Measurements from ENCODE around the gene ZNF554. TPM values are rescaled to one million over a fixed set of nuclear protein-coding genes. Genes with fewer than 3 reads are reported as not detected.
A peak's percentile ranks its signal among the peaks of the same experiment; 100 is the strongest.

Gene ZNF554
- total RNA-seq, 2 donors from 2014 or later, result 3.6 to 4.4 TPM

DNA sequence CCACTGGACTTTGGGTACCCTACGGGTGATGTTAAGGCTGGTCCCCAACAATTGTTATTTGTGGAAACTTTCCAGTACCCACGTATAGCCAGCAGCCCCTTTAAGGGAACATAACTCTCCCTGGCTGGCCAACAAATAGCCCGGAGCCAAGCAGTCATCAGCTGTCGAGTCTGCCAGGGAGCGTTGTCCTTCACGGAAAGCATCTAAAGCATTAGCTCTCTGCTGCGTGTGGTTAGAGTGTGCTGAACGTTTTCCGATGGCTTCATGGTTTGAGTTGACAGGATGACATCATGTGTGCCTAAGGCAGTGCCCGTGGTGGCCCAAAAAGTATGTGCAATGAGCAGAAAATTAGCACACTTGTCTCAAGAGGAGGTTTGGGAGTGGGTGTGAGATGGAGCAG is 44.1 kb downstream of the ZNF554 start:
- ATAC-seq, result no peak
- TF ChIP-seq, protein P1, sequence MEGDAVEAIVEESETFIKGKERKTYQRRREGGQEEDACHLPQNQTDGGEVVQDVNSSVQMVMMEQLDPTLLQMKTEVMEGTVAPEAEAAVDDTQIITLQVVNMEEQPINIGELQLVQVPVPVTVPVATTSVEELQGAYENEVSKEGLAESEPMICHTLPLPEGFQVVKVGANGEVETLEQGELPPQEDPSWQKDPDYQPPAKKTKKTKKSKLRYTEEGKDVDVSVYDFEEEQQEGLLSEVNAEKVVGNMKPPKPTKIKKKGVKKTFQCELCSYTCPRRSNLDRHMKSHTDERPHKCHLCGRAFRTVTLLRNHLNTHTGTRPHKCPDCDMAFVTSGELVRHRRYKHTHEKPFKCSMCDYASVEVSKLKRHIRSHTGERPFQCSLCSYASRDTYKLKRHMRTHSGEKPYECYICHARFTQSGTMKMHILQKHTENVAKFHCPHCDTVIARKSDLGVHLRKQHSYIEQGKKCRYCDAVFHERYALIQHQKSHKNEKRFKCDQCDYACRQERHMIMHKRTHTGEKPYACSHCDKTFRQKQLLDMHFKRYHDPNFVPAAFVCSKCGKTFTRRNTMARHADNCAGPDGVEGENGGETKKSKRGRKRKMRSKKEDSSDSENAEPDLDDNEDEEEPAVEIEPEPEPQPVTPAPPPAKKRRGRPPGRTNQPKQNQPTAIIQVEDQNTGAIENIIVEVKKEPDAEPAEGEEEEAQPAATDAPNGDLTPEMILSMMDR (IDR thresholded peaks at IDR 0.05), result no peak
- TF ChIP-seq POLR2A (IDR thresholded peaks at IDR 0.05), result no peak
- DNase-seq, result no peak
- intact Hi-C loops (cut with DNase I), result no loop called here
- no peaks in the 10 kb centered on the region for H3K27me3 ChIP-seq
- WGBS, 2 donors, result 37 to 40% methylated on average over 6 to 10 of the region's 10 CpGs
- H3K36me3 ChIP-seq (replicated peaks in 1 of 2; ENCODE audit: insufficient read depth in 1 of 2, low read depth in 2 of 2), result no peaks in the 10 kb centered on the region
- H3K4me3 ChIP-seq, result no peak overlapping the region
- H3K9me3 ChIP-seq, result no peaks in the 10 kb centered on the region
- H3K27ac ChIP-seq, result no peak overlapping the region
- H3K4me1 ChIP-seq, result no peaks in the 10 kb centered on the region

DNA sequence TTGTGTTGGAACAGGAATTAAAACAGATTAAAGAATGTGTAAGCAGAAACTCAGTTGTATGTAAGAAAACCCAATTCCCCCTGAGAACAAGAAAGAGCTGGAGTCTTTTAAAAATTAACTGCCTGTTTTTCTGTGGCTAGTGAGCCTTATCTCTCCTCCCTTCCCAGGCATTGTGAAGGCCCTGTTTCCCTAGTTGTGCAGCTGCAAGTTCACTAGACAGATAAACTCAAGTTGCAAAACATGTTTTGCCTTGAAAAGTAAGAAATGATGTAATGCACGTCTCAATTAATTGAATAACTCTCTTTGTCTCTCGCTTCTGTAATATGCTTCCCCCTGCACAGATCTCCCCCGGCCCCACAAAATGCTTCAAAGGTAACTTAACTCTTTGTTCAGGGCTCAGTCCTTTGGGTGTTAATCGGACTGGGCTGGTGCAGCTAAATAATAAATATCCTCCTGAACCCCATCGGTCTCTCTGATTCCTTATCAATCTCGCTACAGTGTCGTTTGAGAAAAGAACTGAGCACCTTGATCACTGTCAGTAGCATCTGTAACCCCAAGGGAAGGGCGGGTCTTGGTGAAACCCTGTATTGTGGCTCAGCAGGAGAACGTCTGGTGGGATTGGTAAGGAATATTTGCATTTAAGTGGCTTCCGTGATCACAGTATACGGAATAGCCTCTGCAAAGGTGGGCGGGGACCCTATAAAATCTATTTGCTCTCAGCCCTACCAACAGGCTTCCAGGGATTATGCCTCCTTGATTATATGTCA is 45.8 kb downstream of the ZNF554 start:
- Histone ChIP-seq H3K4me3 (no peak overlapping the region), H3K27ac (no peak overlapping the region), H3K9me3 (no peaks in the 10 kb centered on the region), H3K4me1 (no peaks in the 10 kb centered on the region), H3K27me3 (no peaks in the 10 kb centered on the region), H3K36me3 (replicated peaks in 1 of 2; ENCODE audit: insufficient read depth in 1 of 2, low read depth in 2 of 2) (no peaks in the 10 kb centered on the region)
- intact Hi-C loops (cut with DNase I), result no loop called here
- 26 to 36% methylated on average over 12 of the region's 12 CpGs for WGBS, 2 donors
- DNase-seq (no peak), ATAC-seq (no peak)
- no peak for TF ChIP-seq POLR2A (IDR thresholded peaks at IDR 0.05)
- TF ChIP-seq, protein P1 (IDR thresholded peaks at IDR 0.05), result no peak

DNA sequence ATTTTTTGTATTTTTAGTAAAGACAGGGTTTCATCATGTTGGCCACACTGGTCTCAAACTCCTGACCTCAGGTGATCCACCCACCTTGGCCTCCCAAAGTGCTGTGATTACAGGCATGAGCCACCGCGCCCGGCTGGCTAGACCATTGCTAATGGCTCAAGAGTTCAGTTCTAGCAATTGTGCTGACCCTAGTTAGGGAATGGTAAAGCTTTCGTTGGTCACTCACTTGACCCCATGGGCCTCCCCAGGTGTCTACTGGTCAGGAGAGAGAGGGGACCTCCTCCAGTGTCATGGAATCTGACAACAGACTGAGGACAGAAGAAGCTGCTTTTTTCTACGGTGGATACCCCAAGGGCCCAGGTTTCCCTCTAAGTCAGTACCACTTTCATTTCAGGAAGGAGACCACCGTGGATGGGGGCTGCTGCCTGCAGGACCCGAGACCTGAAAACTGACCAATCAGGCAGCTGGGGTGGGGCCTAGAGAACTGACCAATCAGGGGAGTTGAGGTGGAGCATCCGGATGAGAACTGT is 46.9 kb downstream of the ZNF554 start:
- no peaks in the 10 kb centered on the region for H3K4me1 ChIP-seq
- H3K4me3 ChIP-seq, result no peak overlapping the region
- no peaks in the 10 kb centered on the region for H3K27me3 ChIP-seq
- DNase-seq, result no peak
- ATAC-seq, result no peak
- H3K9me3 ChIP-seq, result no peaks in the 10 kb centered on the region
- intact Hi-C loops (cut with DNase I), result no loop called here
- H3K36me3 ChIP-seq (replicated peaks in 1 of 2; ENCODE audit: insufficient read depth in 1 of 2, low read depth in 2 of 2), result no peaks in the 10 kb centered on the region
- 74 to 84% methylated on average over 7 to 8 of the region's 8 CpGs for WGBS, 2 donors
- no peak for TF ChIP-seq POLR2A (IDR thresholded peaks at IDR 0.05)
- TF ChIP-seq, protein P1 (IDR thresholded peaks at IDR 0.05), result no peak
- no peak overlapping the region for H3K27ac ChIP-seq

DNA sequence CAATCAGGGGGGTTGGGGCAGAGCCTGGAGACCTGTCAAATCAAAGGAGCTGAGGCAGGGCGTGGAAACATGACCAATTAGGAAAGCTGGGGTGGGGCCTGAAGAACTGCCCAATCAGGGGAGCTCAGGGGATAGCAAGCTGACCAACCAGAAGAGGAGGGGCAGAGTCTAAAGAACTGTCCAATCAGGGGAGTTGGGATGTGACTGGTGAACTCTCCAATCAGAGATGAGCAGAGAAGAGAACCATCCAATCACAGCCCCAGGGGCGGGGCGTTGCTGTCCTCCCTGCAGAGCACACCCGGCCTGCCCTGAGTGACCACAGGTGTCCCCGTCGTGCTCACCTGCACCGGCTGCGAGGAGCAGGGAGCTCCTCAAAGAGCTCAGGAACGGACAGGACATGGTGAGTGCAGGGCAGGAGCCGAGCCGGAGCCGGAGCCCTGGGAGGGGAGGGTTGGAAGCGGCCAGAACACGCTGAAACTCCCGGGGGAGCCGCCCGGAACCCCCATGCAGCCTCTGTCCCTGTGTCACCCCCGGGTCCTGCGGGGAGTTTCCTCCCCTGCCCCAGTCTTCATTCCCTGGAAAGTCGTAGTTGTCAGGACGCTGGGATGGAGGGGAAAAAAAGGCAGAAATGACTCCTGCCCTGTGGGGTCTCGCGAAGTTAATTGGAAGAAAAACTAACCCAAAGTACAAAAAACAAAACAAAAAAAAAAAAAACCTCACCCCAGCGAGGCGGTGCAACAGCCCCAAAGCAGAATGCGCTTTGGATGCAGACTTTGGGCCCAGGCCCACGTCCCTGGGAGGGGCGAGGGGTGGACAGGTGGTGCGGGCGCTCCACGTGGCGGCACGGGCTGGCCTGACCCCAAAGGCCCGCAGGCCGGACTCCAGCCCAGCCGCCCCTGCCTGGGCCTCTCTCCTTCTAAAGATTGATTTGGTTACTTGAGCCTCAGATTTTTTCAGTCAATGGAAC is 47.6 kb downstream of the ZNF554 start, which contains the start of gene ZNF556:
Gene ZNF556, plus strand, starts transcription at position 311 of the 967 bp plus-strand sequence. Its CDS starts 87 bp downstream, at position 398.
- H3K4me1 ChIP-seq, result no peaks in the 10 kb centered on the region
- peak in 1 of 4 donors; percentile 17 for DNase-seq
- no peak for ATAC-seq
- no peaks in the 10 kb centered on the region for H3K9me3 ChIP-seq
- intact Hi-C loops (cut with DNase I), result no loop called here
- TF ChIP-seq, protein P1 (IDR thresholded peaks at IDR 0.05), result no peak
- TF ChIP-seq POLR2A (IDR thresholded peaks at IDR 0.05), result no peak
- H3K36me3 ChIP-seq (replicated peaks in 1 of 2; ENCODE audit: insufficient read depth in 1 of 2, low read depth in 2 of 2), result no peaks in the 10 kb centered on the region
- H3K27me3 ChIP-seq, result no peaks in the 10 kb centered on the region
- H3K27ac ChIP-seq, result no peak within 1 kb of the TSS
- no peak within 1 kb of the TSS for H3K4me3 ChIP-seq
- WGBS, 2 donors, result 78 to 82% methylated on average over 27 to 36 of the region's 36 CpGs
